ENCODE measurements around the gene PALLD.

GRCh38 chr4:168844353-168845049 lies 347.6 kb downstream of the PALLD start:
- TF ChIP-seq POLR2AphosphoS5 (IDR thresholded peaks at IDR 0.05; ENCODE audit: low read depth, low read length) (no peak), CTCF (IDR thresholded peaks at IDR 0.05) (no peak), REST (IDR thresholded peaks at IDR 0.05; ENCODE audit: insufficient read depth in 1 of 2, low read depth in 2 of 2, low read length in 1 of 2) (no peak), SIN3A (IDR thresholded peaks at IDR 0.05; ENCODE audit: borderline replicate concordance, insufficient read depth, low read depth, low read length) (no peak)

Data from Panc1 (cell line).